Activated T-helper 2 cell treated with anti-CD3 and anti-CD28 coated beads, Interferon-gamma antibody, Interleukin-2, Interleukin-4, amounts not matched to agents 10 μg/mL and 5 μg/mL and 100 μg/mL, durations not matched to agents 14 hours and 24 hours and 36 hours (primary cell): ENCODE data around the gene FSTL1. TPM values are rescaled to one million over a fixed set of nuclear protein-coding genes. Genes with fewer than 3 reads are reported as not detected.

ENCODE experiments used
- DNase-seq: peaks from one replicate; pipeline ENCODE4 v3.0.0; 2021; ENCODE audit warnings: low spot score
- H3K27ac Mint-ChIP-seq: one replicate; pipeline ENCODE4 v1.8.0; 2021; ENCODE audit warnings: mixed read lengths
- H3K27me3 Mint-ChIP-seq: one replicate; pipeline ENCODE4 v1.8.0; 2021; ENCODE audit warnings: low read depth, mixed read lengths
- H3K36me3 Mint-ChIP-seq: one replicate; pipeline ENCODE4 v1.8.0; 2021; ENCODE audit warnings: low read depth, mixed read lengths
- H3K4me1 Mint-ChIP-seq: one replicate; pipeline ENCODE4 v1.8.0; 2021; ENCODE audit warnings: low read depth, mixed read lengths
- H3K4me3 Mint-ChIP-seq: one replicate; pipeline ENCODE4 v1.8.0; 2021; ENCODE audit warnings: low read depth, mild to moderate bottlenecking, moderate library complexity, mixed read lengths
- H3K9me3 Mint-ChIP-seq: one replicate; pipeline ENCODE4 v1.8.0; 2021; ENCODE audit warnings: mixed read lengths
- intact Hi-C: fragments of 100-400 bp; cut with micrococcal nuclease; formaldehyde crosslinking; loops from one replicate; pipeline ENCODE4 v1.15.1; 2023
- total RNA-seq: library from RNA; stranded (reverse); gene quantifications from 2 replicates; pipeline ENCODE4 v1.2.3, GENCODE V29; 2022

FSTL1 gene
- total RNA-seq, 1 donor from 2014 or later: 0.16 TPM

DNA sequence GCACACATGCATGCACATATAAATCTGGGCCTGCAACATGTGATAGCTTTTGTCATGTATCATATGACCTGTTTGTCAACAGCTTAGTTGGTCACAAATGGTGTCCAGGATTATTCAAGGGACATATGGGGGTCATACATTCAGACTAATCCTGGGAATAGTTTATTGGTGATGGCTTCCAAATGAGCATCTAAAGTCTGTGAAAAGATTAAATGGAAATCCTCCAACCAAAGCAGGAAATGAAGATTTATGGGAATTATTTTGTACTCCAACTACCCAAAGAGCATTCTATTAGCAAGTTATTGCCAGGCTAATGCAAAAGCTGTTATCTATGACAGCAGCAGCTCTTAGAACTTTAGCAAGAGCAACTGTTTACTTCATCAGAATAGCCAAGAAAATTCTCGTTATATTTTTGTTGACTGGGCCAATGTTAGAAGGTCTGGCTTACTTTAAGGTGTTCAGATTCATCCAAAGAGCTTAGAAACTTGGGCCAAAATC lies 7.1 kb downstream of the FSTL1 start:
- Mint-ChIP-seq H3K36me3 (no peaks in the 10 kb centered on the region), H3K9me3 (no peaks in the 10 kb centered on the region), H3K4me3 (no peak overlapping the region), H3K4me1 (no peaks in the 10 kb centered on the region), H3K27me3 (peaks cover 24% of the 10 kb centered on the region), H3K27ac (no peak overlapping the region)
- no peak for DNase-seq
- intact Hi-C loops: no loop called here

DNA sequence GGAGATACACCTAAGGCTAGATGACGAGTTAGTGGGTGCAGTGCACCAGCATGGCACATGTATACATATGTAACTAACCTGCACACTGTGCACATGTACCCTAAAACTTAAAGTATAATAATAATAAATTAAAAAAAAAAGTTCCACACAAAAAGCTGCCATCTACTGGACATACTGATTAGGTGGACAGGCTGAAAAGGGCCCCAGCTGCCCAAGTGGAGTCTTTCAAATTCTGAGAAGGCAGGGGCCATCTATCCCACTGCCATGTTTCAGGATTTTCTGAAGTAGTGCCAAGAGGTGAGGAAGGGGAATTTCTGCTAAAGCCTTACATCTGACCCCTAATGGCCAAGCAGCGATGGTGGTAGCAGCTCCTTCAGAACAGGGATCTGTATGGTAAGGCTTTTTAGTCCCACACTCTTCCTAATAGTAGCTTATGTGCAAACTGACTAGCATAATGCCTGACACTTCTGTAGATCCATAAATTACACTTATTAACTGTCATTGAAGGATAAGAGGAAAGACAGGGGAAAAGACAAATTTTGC lies 7.7 kb downstream of the FSTL1 start:
- H3K36me3 Mint-ChIP-seq: no peaks in the 10 kb centered on the region
- no peaks in the 10 kb centered on the region for H3K9me3 Mint-ChIP-seq
- intact Hi-C loops: no loop called here
- H3K27ac Mint-ChIP-seq: no peak overlapping the region
- H3K4me3 Mint-ChIP-seq: no peak overlapping the region
- no peak for DNase-seq
- H3K4me1 Mint-ChIP-seq: no peaks in the 10 kb centered on the region
- H3K27me3 Mint-ChIP-seq: peaks cover 21% of the 10 kb centered on the region

DNA sequence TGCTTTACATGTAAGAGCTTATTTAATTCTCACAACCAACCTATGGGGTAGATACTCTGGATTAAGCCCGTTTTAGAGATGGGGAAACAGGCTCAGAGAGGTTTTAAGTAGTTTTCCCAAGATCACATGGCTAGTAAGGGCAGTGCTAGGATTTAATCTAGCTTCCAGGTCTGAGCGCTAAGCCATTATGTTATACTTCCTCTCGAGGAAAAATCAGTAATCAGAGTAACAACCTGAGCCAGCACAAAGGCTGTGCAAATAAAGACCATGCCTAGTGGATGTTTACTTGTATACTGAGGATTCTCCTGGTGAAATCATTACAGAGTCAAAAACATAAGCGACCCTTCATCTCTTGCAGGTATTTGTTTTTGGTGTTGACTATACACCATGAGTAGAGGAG lies 9.0 kb downstream of the FSTL1 start:
- H3K27ac Mint-ChIP-seq: no peak overlapping the region
- peaks cover 17% of the 10 kb centered on the region for H3K27me3 Mint-ChIP-seq
- no peaks in the 10 kb centered on the region for H3K9me3 Mint-ChIP-seq

DNA sequence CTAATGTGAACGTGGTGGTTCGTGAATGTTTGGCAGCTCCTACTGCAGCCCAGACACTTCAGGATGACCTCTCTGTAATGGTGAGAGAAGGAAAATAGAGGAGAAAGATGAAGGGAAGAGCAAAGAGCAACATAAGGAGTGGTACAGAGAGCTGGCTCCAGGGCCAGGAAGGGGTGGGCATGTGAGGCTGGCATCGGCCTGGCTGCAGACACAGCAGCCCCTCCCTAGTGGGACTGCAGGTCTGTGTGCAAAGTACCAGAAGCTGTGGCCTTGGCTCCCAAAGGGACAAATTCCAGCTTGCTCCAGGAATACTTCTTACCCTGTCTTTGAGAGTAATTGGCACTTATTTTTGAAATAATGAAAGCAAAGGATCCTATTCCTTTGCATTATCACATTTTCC lies 10.0 kb downstream of the FSTL1 start:
- Mint-ChIP-seq H3K27ac (no peak overlapping the region), H3K36me3 (no peaks in the 10 kb centered on the region), H3K4me1 (no peaks in the 10 kb centered on the region), H3K4me3 (no peak overlapping the region), H3K27me3 (peaks cover 12% of the 10 kb centered on the region), H3K9me3 (no peaks in the 10 kb centered on the region)
- intact Hi-C loops: no loop called here
- DNase-seq: no peak

More for the DNA sequence above, 9.0 kb downstream of the FSTL1 start:
- intact Hi-C loops: no loop called here
- Mint-ChIP-seq H3K36me3 (no peaks in the 10 kb centered on the region), H3K4me1 (no peaks in the 10 kb centered on the region), H3K4me3 (no peak overlapping the region)
- no peak for DNase-seq

DNA sequence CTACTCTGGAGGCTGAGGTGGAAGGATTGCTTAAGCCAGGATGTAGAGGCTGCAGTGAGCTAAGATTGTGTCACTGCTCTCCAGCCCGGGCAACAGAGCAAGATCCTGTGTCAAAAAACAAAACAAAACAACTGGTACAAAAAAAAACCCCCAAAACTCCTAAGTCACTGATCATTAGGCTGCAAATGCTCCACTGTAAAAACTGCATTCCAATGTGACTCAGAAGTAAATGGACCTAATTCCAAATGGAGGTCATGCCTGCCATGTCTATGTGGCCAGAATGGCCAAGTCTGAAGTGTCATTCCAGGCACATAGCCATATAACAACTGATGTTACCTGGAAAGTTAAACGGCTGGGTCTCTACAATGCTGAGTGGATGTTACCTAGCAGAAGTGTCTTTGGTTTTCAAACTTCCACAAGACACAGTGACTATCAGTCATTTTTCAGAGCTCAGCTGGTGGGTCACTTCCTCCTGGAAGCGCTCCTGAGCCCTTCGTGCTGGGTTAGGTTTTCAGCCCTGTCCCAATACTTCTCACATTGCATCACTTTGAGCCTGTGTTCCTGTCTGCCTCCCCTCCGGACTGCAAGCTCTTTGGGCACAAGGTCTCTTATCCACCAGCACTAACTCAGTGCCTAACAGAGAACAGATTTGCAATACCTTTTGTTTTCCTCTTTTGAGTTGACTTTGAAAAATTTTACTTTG lies 10.6 kb downstream of the FSTL1 start:
- Mint-ChIP-seq H3K27ac (no peak overlapping the region), H3K9me3 (no peaks in the 10 kb centered on the region), H3K36me3 (no peaks in the 10 kb centered on the region), H3K4me3 (no peak overlapping the region), H3K27me3 (peaks cover 14% of the 10 kb centered on the region), H3K4me1 (no peaks in the 10 kb centered on the region)
- intact Hi-C loops: no loop called here
- DNase-seq: no peak

DNA sequence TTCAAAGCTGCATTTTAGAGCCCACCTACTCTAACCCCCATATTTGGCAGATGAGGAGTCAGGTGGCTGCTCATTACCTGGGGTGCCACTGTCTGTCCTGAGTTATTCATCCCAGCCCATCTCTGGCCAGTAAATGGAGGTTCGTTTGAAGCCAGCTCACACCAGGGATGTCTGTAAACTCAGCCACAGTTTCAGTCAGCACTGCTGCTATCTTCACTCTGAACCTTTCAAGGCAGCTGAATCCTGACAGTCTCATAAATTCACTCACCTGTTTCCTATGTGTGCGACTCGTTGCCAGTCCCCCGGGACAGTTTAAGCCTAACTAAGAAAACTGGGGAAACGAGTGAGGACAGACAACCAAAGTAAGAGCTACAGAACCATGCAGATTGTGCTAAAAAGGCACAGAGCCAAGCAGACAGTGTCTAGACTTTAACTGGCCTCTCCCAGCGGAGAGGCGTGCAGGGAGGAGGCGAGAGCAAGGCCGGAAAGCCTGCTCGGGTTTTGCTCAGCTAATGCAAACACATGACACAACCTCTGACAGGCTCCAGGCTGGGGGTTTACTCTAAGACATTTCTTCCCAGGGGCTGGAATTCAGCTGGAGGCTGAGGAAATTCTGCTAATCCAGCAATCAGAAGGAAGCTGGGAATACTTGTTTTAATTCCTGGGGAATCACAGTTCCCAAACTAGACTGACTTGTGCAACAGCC lies 12.0 kb downstream of the FSTL1 start:
- no peak for DNase-seq
- Mint-ChIP-seq H3K27me3 (peaks cover 10% of the 10 kb centered on the region), H3K36me3 (no peaks in the 10 kb centered on the region), H3K27ac (no peak overlapping the region), H3K4me3 (no peak overlapping the region), H3K4me1 (no peaks in the 10 kb centered on the region), H3K9me3 (no peaks in the 10 kb centered on the region)
- intact Hi-C loops: no loop called here

DNA sequence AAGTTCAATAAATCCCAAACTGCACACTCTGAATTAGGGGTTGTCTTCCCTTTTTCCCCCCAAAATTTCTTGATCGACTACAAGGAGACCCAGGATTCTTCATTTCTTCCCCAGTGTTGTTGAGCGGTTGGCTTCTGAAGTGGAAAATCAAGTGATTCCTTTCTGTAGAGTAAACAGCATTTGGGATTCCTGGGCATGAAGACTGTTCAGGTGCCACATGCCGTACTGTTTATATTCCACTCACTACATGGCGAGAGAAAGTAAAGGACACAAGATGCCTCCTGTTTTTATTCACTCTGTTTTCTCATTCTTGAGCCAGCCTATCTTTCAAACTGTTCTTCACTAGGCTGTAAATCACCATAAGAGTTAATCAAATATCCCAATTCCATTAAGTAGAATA lies 12.6 kb downstream of the FSTL1 start:
- intact Hi-C loops: no loop called here
- peaks cover 14% of the 10 kb centered on the region for H3K27me3 Mint-ChIP-seq
- H3K4me1 Mint-ChIP-seq: no peaks in the 10 kb centered on the region
- H3K36me3 Mint-ChIP-seq: no peaks in the 10 kb centered on the region
- H3K27ac Mint-ChIP-seq: no peak overlapping the region
- H3K9me3 Mint-ChIP-seq: no peaks in the 10 kb centered on the region
- no peak overlapping the region for H3K4me3 Mint-ChIP-seq
- DNase-seq: no peak

DNA sequence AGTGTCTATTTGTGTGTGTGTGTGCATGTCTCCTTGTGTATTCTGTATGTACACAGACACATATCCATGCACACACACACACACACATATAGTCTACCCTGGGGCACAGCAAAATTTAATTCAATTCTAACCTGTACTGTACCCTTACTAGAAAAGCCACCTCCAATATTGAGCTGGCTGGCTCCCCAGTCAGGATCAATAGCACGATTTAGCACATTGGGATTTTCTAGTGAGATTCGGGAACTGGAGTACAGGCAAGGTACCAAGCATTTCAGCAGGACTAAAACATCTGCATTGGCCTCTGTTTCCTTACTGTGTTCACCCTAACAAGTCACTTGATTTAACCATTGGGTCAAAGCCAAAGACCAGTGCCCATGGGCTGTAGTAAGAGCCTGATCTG lies 13.2 kb downstream of the FSTL1 start:
- no peak overlapping the region for H3K4me3 Mint-ChIP-seq
- intact Hi-C loops: no loop called here
- H3K27me3 Mint-ChIP-seq: peaks cover 14% of the 10 kb centered on the region
- H3K4me1 Mint-ChIP-seq: no peaks in the 10 kb centered on the region
- H3K27ac Mint-ChIP-seq: no peak overlapping the region
- DNase-seq: no peak
- H3K9me3 Mint-ChIP-seq: no peaks in the 10 kb centered on the region
- no peaks in the 10 kb centered on the region for H3K36me3 Mint-ChIP-seq

DNA sequence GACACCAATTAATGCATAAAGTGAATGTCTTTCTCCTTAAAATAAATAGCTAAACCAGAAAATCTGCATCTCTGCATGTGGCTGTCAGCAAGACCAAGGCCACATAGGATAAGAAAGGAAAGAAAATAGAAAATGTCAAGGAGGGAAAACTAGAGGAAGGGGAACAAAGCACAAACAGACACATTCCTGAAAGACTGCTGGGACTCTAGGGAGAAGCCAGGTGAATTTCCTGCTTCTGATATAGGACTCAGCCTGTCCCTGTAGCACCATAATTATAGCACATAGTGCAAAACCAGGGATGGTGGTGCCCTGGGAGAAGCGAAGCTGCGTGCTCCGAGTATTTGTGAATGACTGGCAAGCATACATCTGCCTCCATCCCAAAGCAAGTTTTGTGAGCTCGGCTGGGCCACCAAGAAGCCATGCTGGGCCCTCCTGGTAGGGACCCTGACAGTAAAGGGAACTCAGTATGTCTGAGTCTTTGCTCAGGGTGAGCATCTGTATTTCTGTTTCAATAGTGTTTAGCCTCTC lies 14.2 kb downstream of the FSTL1 start:
- H3K4me1 Mint-ChIP-seq: no peaks in the 10 kb centered on the region
- H3K4me3 Mint-ChIP-seq: no peak overlapping the region
- no peaks in the 10 kb centered on the region for H3K36me3 Mint-ChIP-seq
- no peak overlapping the region for H3K27ac Mint-ChIP-seq
- H3K27me3 Mint-ChIP-seq: peaks cover 14% of the 10 kb centered on the region
- intact Hi-C loops: no loop called here
- no peaks in the 10 kb centered on the region for H3K9me3 Mint-ChIP-seq
- DNase-seq: no peak

DNA sequence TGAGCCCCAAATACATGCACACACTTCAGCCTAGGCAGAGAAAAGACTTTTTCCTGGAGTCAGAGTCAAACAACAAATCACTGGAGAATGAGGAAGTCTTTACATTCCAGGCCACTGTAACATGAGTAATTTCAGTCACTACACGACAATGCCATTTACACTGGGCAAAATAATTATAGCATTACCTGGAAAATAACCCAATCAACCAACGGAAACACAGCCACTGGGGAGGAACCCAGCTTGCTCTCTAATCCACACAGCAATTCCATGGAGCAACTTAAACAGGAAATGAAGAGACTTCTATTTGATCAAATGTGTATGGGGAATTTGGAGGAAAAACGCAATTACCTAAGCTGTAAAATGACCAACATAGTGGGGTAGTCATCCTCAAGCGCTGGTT lies 15.2 kb downstream of the FSTL1 start:
- no peak for DNase-seq
- intact Hi-C loops: no loop called here
- no peak overlapping the region for H3K27ac Mint-ChIP-seq
- H3K27me3 Mint-ChIP-seq: peaks cover 14% of the 10 kb centered on the region
- no peak overlapping the region for H3K4me3 Mint-ChIP-seq
- no peaks in the 10 kb centered on the region for H3K4me1 Mint-ChIP-seq
- no peaks in the 10 kb centered on the region for H3K36me3 Mint-ChIP-seq
- no peaks in the 10 kb centered on the region for H3K9me3 Mint-ChIP-seq

DNA sequence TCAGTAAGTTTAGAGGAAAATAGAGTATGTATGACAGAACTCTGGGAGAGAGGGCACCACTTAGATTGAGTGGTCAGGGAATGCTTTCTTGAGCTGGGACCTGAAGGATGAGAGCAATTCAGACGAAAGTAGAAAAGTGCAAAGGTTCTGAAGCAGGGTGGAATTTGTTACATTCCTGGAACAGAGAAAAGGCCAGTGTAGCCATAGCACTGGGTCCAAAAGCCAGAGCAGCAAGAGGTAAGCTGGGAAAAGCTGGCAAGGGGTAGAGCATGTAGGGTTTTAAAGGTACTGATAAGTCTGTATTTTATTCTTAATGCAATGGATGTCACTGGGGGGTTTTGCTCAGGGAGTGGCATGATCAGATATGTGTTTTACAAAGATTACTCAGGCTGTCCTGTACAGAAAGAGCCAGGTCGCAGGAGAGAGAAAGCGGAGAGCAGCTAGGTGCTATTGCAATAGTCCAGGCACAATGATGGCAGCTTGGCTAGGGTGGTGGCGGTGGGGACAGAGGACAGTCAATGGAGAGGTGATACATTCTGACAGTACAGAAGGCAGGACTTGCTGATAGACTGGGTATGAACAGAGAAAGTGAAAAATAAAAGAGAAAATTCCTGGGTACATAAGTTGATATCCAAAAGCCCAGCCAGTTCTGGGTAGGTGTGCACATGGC lies 17.0 kb downstream of the FSTL1 start:
- Mint-ChIP-seq H3K4me3 (no peak overlapping the region), H3K36me3 (no peaks in the 10 kb centered on the region), H3K4me1 (no peaks in the 10 kb centered on the region), H3K9me3 (no peaks in the 10 kb centered on the region), H3K27me3 (peaks cover 13% of the 10 kb centered on the region), H3K27ac (no peak overlapping the region)
- DNase-seq: no peak
- intact Hi-C loops: no loop called here

DNA sequence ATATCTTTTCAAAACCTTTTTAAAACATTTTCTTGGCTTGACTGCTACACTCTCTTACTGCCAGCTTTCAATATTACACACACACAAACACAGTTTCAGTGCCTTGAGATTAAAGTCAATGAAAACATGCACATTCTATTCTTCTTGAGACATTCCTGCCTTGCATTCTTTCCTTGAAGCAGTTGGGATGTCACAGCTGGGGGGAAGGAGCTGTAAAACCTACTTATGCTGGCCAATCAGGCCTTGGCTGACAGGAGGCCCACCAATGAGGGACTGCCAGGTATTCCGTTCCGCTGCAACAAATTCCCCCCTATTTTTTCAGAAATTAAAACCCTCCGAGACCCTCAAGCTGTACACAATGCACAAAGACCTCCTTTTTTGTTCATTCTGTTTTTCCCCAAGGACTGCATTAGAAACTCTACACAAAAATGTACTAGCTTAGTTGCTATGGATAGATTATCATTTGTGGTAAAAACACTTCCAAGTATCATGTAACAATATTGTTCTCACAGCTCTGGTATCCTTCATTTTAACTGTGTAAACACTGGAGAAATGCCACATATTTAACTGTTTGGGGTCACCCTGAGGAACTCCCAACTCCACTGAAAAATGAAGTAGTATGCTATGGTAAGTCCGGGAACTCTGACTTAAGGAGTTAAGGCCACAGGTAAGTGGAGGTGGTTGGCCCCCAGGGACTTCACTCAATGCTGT lies 18.5 kb downstream of the FSTL1 start:
- H3K4me1 Mint-ChIP-seq: no peaks in the 10 kb centered on the region
- no peak overlapping the region for H3K4me3 Mint-ChIP-seq
- H3K27ac Mint-ChIP-seq: no peak overlapping the region

More for the DNA sequence above, 18.5 kb downstream of the FSTL1 start:
- no peak for DNase-seq
- Mint-ChIP-seq H3K27me3 (peaks cover 16% of the 10 kb centered on the region), H3K36me3 (no peaks in the 10 kb centered on the region), H3K9me3 (no peaks in the 10 kb centered on the region)
- intact Hi-C loops: no loop called here
